Panc1 (cell line): ENCODE data around the gene SLC27A5. TPM values are rescaled to one million over a fixed set of nuclear protein-coding genes. Genes with fewer than 3 reads are reported as not detected.

Experiments
- ATAC-seq: fragments of 200-7000 bp; cut with Tn5 transposase; 2 replicates; pipeline ENCODE4 v1.9.1; 2020; ENCODE audit warnings: mild to moderate bottlenecking, moderate library complexity
- BruUV-seq: library from RNA; stranded (reverse); fragments of 400-500 nt; replicated peaks from 2 replicates; lab custom pipeline; 2021; lab: Mats Ljungman, UMichigan
- CTCF ChIA-PET: fragments of 300-600 bp; sonication (Branson Sonifier 250); formaldehyde crosslinking; loops from one replicate; lab custom pipeline; 2022; ENCODE audit warnings: antibody characterized with exemption; lab: Charles Lee
- POLR2A ChIA-PET: fragments of 300-600 bp; sonication (Branson Sonifier 250); formaldehyde crosslinking; loops from one replicate; lab custom pipeline; 2022; ENCODE audit warnings: antibody characterized with exemption; lab: Charles Lee
- DNase-seq: peaks from one replicate; pipeline ENCODE4 v3.0.0-alpha.2; 2010; ENCODE audit warnings: low read depth, low spot score
- H3K27ac ChIP-seq: 2 replicates; pipeline ENCODE4 v1.5.1; 2011; ENCODE audit warnings: mild to moderate bottlenecking, low read length, inconsistent platforms
- H3K27me3 ChIP-seq: fragments of 200-500 bp; sonication (Bioruptor generic); 2 replicates; pipeline ENCODE4 v1.6.0; 2014; ENCODE audit warnings: low read length, inconsistent platforms; ENCODE audit not compliant: control insufficient read depth, insufficient read depth
- H3K36me3 ChIP-seq: fragments of 200-500 bp; sonication (Bioruptor generic); 2 replicates; pipeline ENCODE4 v1.5.1; 2014; ENCODE audit warnings: inconsistent platforms, mild to moderate bottlenecking, low read length, moderate library complexity; ENCODE audit not compliant: control insufficient read depth, insufficient read depth
- H3K4me1 ChIP-seq: 2 replicates; pipeline ENCODE4 v1.5.1; 2011; ENCODE audit warnings: inconsistent platforms, mild to moderate bottlenecking, low read length, moderate library complexity; ENCODE audit not compliant: control insufficient read depth, insufficient read depth
- H3K4me3 ChIP-seq, 2 experiments: 2 replicates each; pipeline ENCODE4 v1.5.1; 2011 to 2012; ENCODE audit warnings: low read depth in 2 of 2, low read length in 2 of 2, mild to moderate bottlenecking in 2 of 2, inconsistent platforms in 1 of 2, moderate library complexity in 1 of 2
- H3K9me3 ChIP-seq: fragments of 200-500 bp; sonication (Bioruptor generic); 2 replicates; pipeline ENCODE4 v1.5.1; 2014; ENCODE audit warnings: low read depth, mild to moderate bottlenecking, inconsistent platforms, low read length, moderate library complexity; ENCODE audit not compliant: control insufficient read depth, insufficient read depth
- CTCF ChIP-seq: fragments of 450-650 bp; IDR thresholded peaks from 2 replicates; pipeline ENCODE4 v1.5.1; 2017; ENCODE audit warnings: mild to moderate bottlenecking
- POLR2AphosphoS5 ChIP-seq: IDR thresholded peaks from 2 replicates; pipeline ENCODE4 v1.6.1; 2012; ENCODE audit warnings: mild to moderate bottlenecking, low read depth, low read length, moderate library complexity
- REST ChIP-seq, 2 experiments: IDR thresholded peaks; 2 replicates each; pipeline ENCODE4 v1.6.1; 2011 to 2012; ENCODE audit warnings: low read depth in 2 of 2, control low read depth in 1 of 2, low read length in 1 of 2, mild to moderate bottlenecking in 1 of 2, moderate library complexity in 1 of 2; ENCODE audit not compliant: insufficient read depth in 1 of 2
- SIN3A ChIP-seq: IDR thresholded peaks from 2 replicates; pipeline ENCODE4 v1.6.1; 2012; ENCODE audit warnings: low read depth, mild to moderate bottlenecking, low read length, moderate library complexity, borderline replicate concordance; ENCODE audit not compliant: insufficient read depth
- TCF7L2 ChIP-seq: IDR thresholded peaks from 2 replicates; pipeline ENCODE4 v1.6.1; 2011; ENCODE audit warnings: mild to moderate bottlenecking, low read depth, low read length, inconsistent platforms
- in situ Hi-C: cut with HindIII; loops from 2 replicates; pipeline ENCODE4 v1.10.0; 2016; ENCODE audit warnings: low sequenced_read_pairs, low pct_unique_long_range_greater_than_20kb
- intact Hi-C: fragments of 100-400 bp; cut with micrococcal nuclease; formaldehyde crosslinking; loops from one replicate; pipeline ENCODE4 v1.10.0; 2022; ENCODE audit not compliant: unreplicated experiment
- total RNA-seq: library from RNA; stranded (reverse); gene quantifications from one replicate; pipeline ENCODE4 v1.2.1, GENCODE V29; 2021; ENCODE audit not compliant: unreplicated experiment

Gene SLC27A5
- total RNA-seq, 1 experiment from 2014 or later: 10.7 TPM

- peaks cover 4% of the 10 kb centered on the region; the same call in 1 of the 2 replicates for H3K27me3 ChIP-seq
- DNase-seq (no peak), ATAC-seq (peak; percentile 61)
- H3K4me3 ChIP-seq: peak overlapping the region; percentile 91 to 100
- peaks cover 34% of the 10 kb centered on the region for H3K36me3 ChIP-seq
- H3K9me3 ChIP-seq: no peaks in the 10 kb centered on the region
- intact Hi-C loops: no loop called here
- CTCF ChIA-PET: interaction anchor here (0.5 to 1.2 kb wide), 2 partner anchors 25 to 266 kb away, joined by 10 to 11 read pairs; partner anchors contain the start of genes ZBTB45 and ZNF8
- POLR2A ChIA-PET: interaction anchor here (1.2 kb wide), 2 partner anchors 10 to 31 kb away, joined by 4 to 5 read pairs; partner anchors contain the start of gene CHMP2A
- peaks cover 10% of the 10 kb centered on the region for H3K4me1 ChIP-seq
- no TSS peak for BruUV-seq
- TF ChIP-seq POLR2AphosphoS5: no peak
- no peak for TF ChIP-seq REST (IDR thresholded peaks at IDR 0.05; ENCODE audit: insufficient read depth in 1 of 2, low read depth in 2 of 2, low read length in 1 of 2)
- no peak; the same call in 1 of the 2 replicates for TF ChIP-seq SIN3A
- TF ChIP-seq CTCF: no peak
- in situ Hi-C loops: no loop called here
- H3K27ac ChIP-seq: peak overlapping the region; percentile 92
These were observed 32.9 kb upstream of the SLC27A5 start for GRCh38 chr19:58544591-58545285.

GRCh38 chr19:58543826-58544590 is 32.2 kb upstream of the SLC27A5 start, which contains the start of gene TRIM28:
TSS of gene TRIM28 (plus strand) at chr19:58544064. CDS start at chr19:58544758, 694 bp downstream.
- CTCF ChIA-PET: interaction anchor here (0.5 to 1.2 kb wide), 2 partner anchors 24 to 265 kb away, joined by 10 to 11 read pairs; partner anchors contain the start of genes ZBTB45 and ZNF8
- TF ChIP-seq CTCF (no peak), TCF7L2 (0 out of 2 replicates have a peak, but pooled peaks have one; percentile 20), REST (IDR thresholded peaks at IDR 0.05; ENCODE audit: insufficient read depth in 1 of 2, low read depth in 2 of 2, low read length in 1 of 2) (0 out of 4 replicates have a peak, but pooled peaks of 1 of the 2 experiments have one; percentile 12), SIN3A (peak; percentile 97), POLR2AphosphoS5 (peak; percentile 98)
- H3K4me3 ChIP-seq: peak within 1 kb of the TSS; percentile 91 to 100
- BruUV-seq: no TSS peak
- intact Hi-C loops (no loop called here), in situ Hi-C loops (no loop called here)
- peaks cover 28% of the 10 kb centered on the region for H3K36me3 ChIP-seq
- peak; percentile 97 for ATAC-seq
- peaks cover 4% of the 10 kb centered on the region for H3K27me3 ChIP-seq
- peak; percentile 97 for DNase-seq
- peaks cover 10% of the 10 kb centered on the region for H3K4me1 ChIP-seq
- H3K9me3 ChIP-seq: no peaks in the 10 kb centered on the region
- POLR2A ChIA-PET: interaction anchor here (0.5 to 1.2 kb wide), 8 partner anchors 8 to 126 kb away, joined by 3 to 8 read pairs (median 5); partner anchors contain the start of genes CHMP2A and ZBTB45
- peak within 1 kb of the TSS; percentile 96 for H3K27ac ChIP-seq
